ENCODE results near the gene VPS72. TPM values are rescaled to one million over a fixed set of nuclear protein-coding genes. Genes with fewer than 3 reads are reported as not detected.
"Not testable (repeated sequence)": the region's sequence is repeated elsewhere in the genome, so short reads cannot be mapped to it uniquely, and the experiment has no call there.

VPS72 gene
- total RNA-seq, 2 donors from 2014 or later = 23.4 to 32.1 TPM

GRCh38 chr1:151192047-151192446, 2.0 kb upstream of the VPS72 start:
- Histone ChIP-seq H3K9me3 (no peaks in the 10 kb centered on the region), H3K4me1 (peaks cover 0 to 18% of the 10 kb centered on the region in 2 donors), H3K27me3 (no peaks in the 10 kb centered on the region), H3K4me3 (no peak overlapping the region), H3K27ac (no peak overlapping the region), H3K36me3 (no peaks in the 10 kb centered on the region)
- no peak for DNase-seq (ENCODE audit: low spot score)
- TF ChIP-seq CTCF (IDR thresholded peaks at IDR 0.05) = no peak

- not testable (repeated sequence) for DNase-seq (ENCODE audit: low spot score); H3K27ac ChIP-seq; H3K27me3 ChIP-seq; H3K9me3 ChIP-seq
- Histone ChIP-seq H3K4me3 (peak overlapping the region in 1 of 2 donors; percentile 83), H3K4me1 (peaks cover 0 to 18% of the 10 kb centered on the region in 2 donors), H3K36me3 (peaks cover 24% of the 10 kb centered on the region)
Observed at GRCh38 chr1:151188667-151189066, 1.3 kb downstream of the VPS72 start.

GRCh38 chr1:151187205-151187604, 2.8 kb downstream of the VPS72 start:
- TF ChIP-seq CTCF (IDR thresholded peaks at IDR 0.05) = no peak
- H3K4me1 ChIP-seq = peaks cover 0 to 18% of the 10 kb centered on the region in 2 donors
- no peaks in the 10 kb centered on the region for H3K9me3 ChIP-seq
- no peak overlapping the region for H3K4me3 ChIP-seq
- no peak for DNase-seq (ENCODE audit: low spot score)
- H3K36me3 ChIP-seq = peaks cover 37% of the 10 kb centered on the region
- H3K27ac ChIP-seq = no peak overlapping the region
- no peaks in the 10 kb centered on the region for H3K27me3 ChIP-seq

- Histone ChIP-seq H3K9me3 (no peaks in the 10 kb centered on the region), H3K4me1 (peaks cover 0 to 15% of the 10 kb centered on the region in 2 donors), H3K4me3 (no peak overlapping the region), H3K27ac (no peak overlapping the region), H3K27me3 (no peaks in the 10 kb centered on the region), H3K36me3 (peaks cover 64% of the 10 kb centered on the region)
- DNase-seq (ENCODE audit: low spot score) = no peak
- no peak for TF ChIP-seq CTCF (IDR thresholded peaks at IDR 0.05)
Observed at GRCh38 chr1:151184211-151184610, 5.8 kb downstream of the VPS72 start.

- H3K4me1 ChIP-seq = peaks cover 0 to 9% of the 10 kb centered on the region in 2 donors
- TF ChIP-seq CTCF (IDR thresholded peaks at IDR 0.05) = no peak
- no peak overlapping the region for H3K4me3 ChIP-seq
- DNase-seq (ENCODE audit: low spot score) = no peak
- no peaks in the 10 kb centered on the region for H3K27me3 ChIP-seq
- peaks cover 53% of the 10 kb centered on the region for H3K36me3 ChIP-seq
- H3K27ac ChIP-seq = no peak overlapping the region
- H3K9me3 ChIP-seq = no peaks in the 10 kb centered on the region
Observed at GRCh38 chr1:151176514-151177045, 13.4 kb downstream of the VPS72 start.

- H3K36me3 ChIP-seq = peaks cover 46% of the 10 kb centered on the region
- H3K4me3 ChIP-seq = no peak within 1 kb of the TSS
- TF ChIP-seq CTCF (IDR thresholded peaks at IDR 0.05) = peak in 1 of 2 donors; percentile 51
- peaks cover 0 to 9% of the 10 kb centered on the region in 2 donors for H3K4me1 ChIP-seq
- H3K27me3 ChIP-seq = no peaks in the 10 kb centered on the region
- no peak within 1 kb of the TSS for H3K27ac ChIP-seq
- no peaks in the 10 kb centered on the region for H3K9me3 ChIP-seq
- no peak for DNase-seq (ENCODE audit: low spot score)
Observed at GRCh38 chr1:151175863-151176262, 14.1 kb downstream of the VPS72 start, which contains the start of gene TMOD4. Gene TMOD4, minus strand, starts transcription at chr1:151175981. Its CDS starts 1,106 bp downstream, at chr1:151174875.

All from right atrium auricular region (tissue), 2 donors.